Endothelial cell of umbilical vein (primary cell): ENCODE measurements around the gene ZBTB17. TPM values are rescaled to one million over a fixed set of nuclear protein-coding genes. Genes with fewer than 3 reads are reported as not detected.

Experiments
- BruUV-seq: library from RNA; stranded (reverse); fragments of 400-500 nt; replicated peaks from 2 replicates; lab custom pipeline; 2021; lab: Mats Ljungman, UMichigan
- CTCF ChIA-PET: fragments of 300-600, 350-600 bp; sonication (Branson Sonifier 250); formaldehyde crosslinking; loops from one replicate; lab custom pipeline; 2021; ENCODE audit warnings: antibody characterized with exemption, inconsistent platforms; lab: Charles Lee
- POLR2A ChIA-PET: fragments of 300-600, 350-600 bp; sonication (Branson Sonifier 250); formaldehyde crosslinking; loops from one replicate; lab custom pipeline; 2021; ENCODE audit warnings: antibody characterized with exemption, inconsistent platforms; lab: Charles Lee
- DNase-seq: peaks from one replicate; pipeline ENCODE4 v3.0.0-alpha.2; 2011; ENCODE audit warnings: low read depth, low spot score
- FAIRE-seq: peaks from 2 replicates; lab custom pipeline; 2011; peaks lifted over from hg19 to GRCh38; lab: Jason Lieb, UNC
- H2AFZ ChIP-seq: 2 replicates; pipeline ENCODE4 v1.6.0; 2012; ENCODE audit warnings: low read depth, low read length, control low read depth, inconsistent platforms
- H3K27ac ChIP-seq: 2 replicates; pipeline ENCODE4 v1.5.1; 2011; ENCODE audit warnings: low read depth, mild to moderate bottlenecking, control low read depth, low read length, moderate library complexity; ENCODE audit not compliant: insufficient read depth
- H3K27me3 ChIP-seq, 2 experiments: 2 replicates each; pipeline versions ENCODE4 v1.6.0 to v1.6.1; 2011; ENCODE audit warnings: low read length in 2 of 2, mixed read lengths in 1 of 2; ENCODE audit not compliant: control insufficient read depth in 2 of 2, insufficient read depth in 2 of 2
- H3K36me3 ChIP-seq, 2 experiments: 2 replicates in 1 of 2; 3 replicates in 1 of 2; pipeline ENCODE4 v1.5.1; 2011; ENCODE audit warnings: low read length in 2 of 2, mild to moderate bottlenecking in 1 of 2, moderate library complexity in 1 of 2; ENCODE audit not compliant: control insufficient read depth in 2 of 2, insufficient read depth in 2 of 2; ENCODE audit errors: extremely low read depth in 1 of 2
- H3K4me1 ChIP-seq: 3 replicates; pipeline ENCODE4 v1.5.1; 2011; ENCODE audit warnings: mild to moderate bottlenecking, low read length; ENCODE audit not compliant: control insufficient read depth, insufficient read depth; ENCODE audit errors: extremely low read depth
- H3K4me2 ChIP-seq: 2 replicates; pipeline ENCODE4 v1.6.1; 2011; ENCODE audit warnings: low read length, control low read depth, mixed read lengths; ENCODE audit not compliant: insufficient read depth
- H3K4me3 ChIP-seq, 3 experiments: fragments of 200-600 bp in 1 of 3; sonication (generic), shearing (Covaris generic) in 1 of 3; replicated peaks in 1 of 3; 2 replicates each; pipeline ENCODE4 v1.5.1; 2011 to 2016; ENCODE audit warnings: control low read depth in 3 of 3, low read length in 3 of 3, mild to moderate bottlenecking in 2 of 3, inconsistent platforms in 1 of 3, low read depth in 1 of 3, moderate library complexity in 1 of 3; ENCODE audit not compliant: insufficient read depth in 1 of 3
- H3K79me2 ChIP-seq: 2 replicates; pipeline ENCODE4 v1.6.0; 2012; ENCODE audit warnings: low read length, inconsistent platforms; ENCODE audit not compliant: control insufficient read depth, insufficient read depth
- H3K9ac ChIP-seq: replicated peaks from 2 replicates; pipeline ENCODE3; 2011; ENCODE audit warnings: low read length, control low read depth; ENCODE audit not compliant: insufficient read depth; ENCODE audit errors: extremely low read depth
- H3K9me1 ChIP-seq: replicated peaks from 3 replicates; pipeline ENCODE4 v1.6.0; 2011; ENCODE audit warnings: mild to moderate bottlenecking, low read length; ENCODE audit not compliant: control insufficient read depth, insufficient read depth; ENCODE audit errors: extremely low read depth
- H3K9me3 ChIP-seq: replicated peaks from 2 replicates; pipeline ENCODE4 v1.5.1; 2012; ENCODE audit warnings: low read length, inconsistent platforms; ENCODE audit not compliant: control insufficient read depth, insufficient read depth
- H4K20me1 ChIP-seq: replicated peaks from 2 replicates; pipeline ENCODE3; 2011; ENCODE audit warnings: mild to moderate bottlenecking, low read length; ENCODE audit not compliant: control insufficient read depth, insufficient read depth; ENCODE audit errors: extremely low read depth
- EZH2 ChIP-seq: IDR thresholded peaks from 2 replicates; pipeline ENCODE4 v1.6.1; 2012; ENCODE audit warnings: borderline replicate concordance, low read depth, mild to moderate bottlenecking, moderate library complexity, low read length, inconsistent platforms; ENCODE audit not compliant: severe bottlenecking
- GATA2 ChIP-seq: IDR thresholded peaks from 2 replicates; pipeline ENCODE4 v1.7.0; 2011; ENCODE audit warnings: low read depth, mild to moderate bottlenecking, moderate library complexity, mixed read lengths, low read length; ENCODE audit not compliant: insufficient read length, insufficient read depth
- JUN ChIP-seq: IDR thresholded peaks from 2 replicates; pipeline ENCODE4 v1.6.1; 2011; ENCODE audit warnings: borderline replicate concordance, low read depth; ENCODE audit not compliant: insufficient read length, insufficient read depth
- POLR2A ChIP-seq: IDR thresholded peaks from 2 replicates; pipeline ENCODE4 v1.6.1; 2012; ENCODE audit warnings: low read depth, mild to moderate bottlenecking, control low read depth, low read length
- POLR2AphosphoS5 ChIP-seq: IDR thresholded peaks from 2 replicates; pipeline ENCODE4 v1.6.1; 2012; ENCODE audit warnings: low read depth, mild to moderate bottlenecking, control low read depth, low read length, moderate library complexity; ENCODE audit not compliant: insufficient read depth
- dilution Hi-C: fragments of 300-500 bp; cut with MboI; formaldehyde crosslinking; loops from one replicate; pipeline ENCODE4 v1.15.0; 2019; ENCODE audit warnings: low sequenced_read_pairs; ENCODE audit not compliant: extremely low pct_ligation_motif_present
- intact Hi-C: fragments of 100-400 bp; cut with micrococcal nuclease; formaldehyde crosslinking; loops from one replicate; pipeline ENCODE4 v1.10.0; 2022
- polyA plus RNA-seq, 4 experiments: library from polyadenylated mRNA; depleted of rRNA in 3 of 4; stranded (reverse) in 3 of 4; unstranded in 1 of 4; fragments of >200 nt; gene quantifications; 2 replicates each; pipeline versions ENCODE4 v1.2.1 to v1.2.3, GENCODE V29; 2011 to 2012; ENCODE audit warnings: missing spikeins in 1 of 4
- total RNA-seq: library from RNA; stranded (reverse); gene quantifications from 2 replicates; pipeline ENCODE4 v1.2.3, GENCODE V29; 2021
- TF ChIP-seq, protein P1 (sequence below): IDR thresholded peaks from 2 replicates; pipeline ENCODE4 v1.6.1; 2011; ENCODE audit not compliant: insufficient read depth, insufficient read length
- TF ChIP-seq, protein P2 (sequence below), 2 donors: IDR thresholded peaks; 1 replicate in 1 of 2; 2 replicates in 1 of 2; pipeline ENCODE4 v1.5.1; 2011; ENCODE audit warnings: low read length in 2 of 2, mild to moderate bottlenecking in 2 of 2, moderate library complexity in 2 of 2, control low read depth in 1 of 2, inconsistent platforms in 1 of 2, low read depth in 1 of 2; ENCODE audit not compliant: insufficient read depth in 1 of 2; ENCODE audit errors: extremely low read depth in 1 of 2

ZBTB17 gene
- total and polyA plus RNA-seq, 2 donors (not counting 3 experiments of a cell fraction or from before 2014, with no cell fraction given): 43.9 to 72.7 TPM

- H3K9me3 ChIP-seq: no peaks in the 10 kb centered on the region
- no peak for TF ChIP-seq GATA2
- no peak for TF ChIP-seq EZH2
- TF ChIP-seq JUN: no peak
- TF ChIP-seq POLR2AphosphoS5: no peak
- TF ChIP-seq POLR2A: no peak
- TF ChIP-seq, protein P1, sequence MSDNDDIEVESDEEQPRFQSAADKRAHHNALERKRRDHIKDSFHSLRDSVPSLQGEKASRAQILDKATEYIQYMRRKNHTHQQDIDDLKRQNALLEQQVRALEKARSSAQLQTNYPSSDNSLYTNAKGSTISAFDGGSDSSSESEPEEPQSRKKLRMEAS: no peak
- TF ChIP-seq, protein P2, sequence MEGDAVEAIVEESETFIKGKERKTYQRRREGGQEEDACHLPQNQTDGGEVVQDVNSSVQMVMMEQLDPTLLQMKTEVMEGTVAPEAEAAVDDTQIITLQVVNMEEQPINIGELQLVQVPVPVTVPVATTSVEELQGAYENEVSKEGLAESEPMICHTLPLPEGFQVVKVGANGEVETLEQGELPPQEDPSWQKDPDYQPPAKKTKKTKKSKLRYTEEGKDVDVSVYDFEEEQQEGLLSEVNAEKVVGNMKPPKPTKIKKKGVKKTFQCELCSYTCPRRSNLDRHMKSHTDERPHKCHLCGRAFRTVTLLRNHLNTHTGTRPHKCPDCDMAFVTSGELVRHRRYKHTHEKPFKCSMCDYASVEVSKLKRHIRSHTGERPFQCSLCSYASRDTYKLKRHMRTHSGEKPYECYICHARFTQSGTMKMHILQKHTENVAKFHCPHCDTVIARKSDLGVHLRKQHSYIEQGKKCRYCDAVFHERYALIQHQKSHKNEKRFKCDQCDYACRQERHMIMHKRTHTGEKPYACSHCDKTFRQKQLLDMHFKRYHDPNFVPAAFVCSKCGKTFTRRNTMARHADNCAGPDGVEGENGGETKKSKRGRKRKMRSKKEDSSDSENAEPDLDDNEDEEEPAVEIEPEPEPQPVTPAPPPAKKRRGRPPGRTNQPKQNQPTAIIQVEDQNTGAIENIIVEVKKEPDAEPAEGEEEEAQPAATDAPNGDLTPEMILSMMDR (IDR thresholded peaks at IDR 0.05; ENCODE audit: extremely low read depth in 1 of 2, insufficient read depth in 1 of 2, low read depth in 1 of 2, low read length in 2 of 2): no peak
- DNase-seq: no peak
- no TSS peak for BruUV-seq
- H2AFZ ChIP-seq: no peak within 1 kb of the TSS
- no peaks in the 10 kb centered on the region for H3K9me1 ChIP-seq
- POLR2A ChIA-PET: no interaction called here
- dilution Hi-C loops: no loop called here
- H3K36me3 ChIP-seq: no peaks in the 10 kb centered on the region
- peaks cover under 1% of the 10 kb centered on the region for H3K4me1 ChIP-seq
- intact Hi-C loops: no loop called here
- no peaks in the 10 kb centered on the region for H3K27me3 ChIP-seq
- FAIRE-seq: no peak
- CTCF ChIA-PET: interaction anchor here (1.0 kb wide), 2 partner anchors 55 to 226 kb away, joined by 3 read pairs; partner anchors contain the start of gene FAM131C
- H3K79me2 ChIP-seq: no peaks in the 10 kb centered on the region
- H3K27ac ChIP-seq: no peak within 1 kb of the TSS
- H3K4me2 ChIP-seq: no peak within 1 kb of the TSS
- H3K9ac ChIP-seq: no peak within 1 kb of the TSS
- H3K4me3 ChIP-seq: no peak within 1 kb of the TSS
- H4K20me1 ChIP-seq: no peaks in the 10 kb centered on the region
These were observed 41.8 kb upstream of the ZBTB17 start, which contains the start of gene HSPB7 for GRCh38 chr1:16017461-16018303. TSS of gene HSPB7 (minus strand) at chr1:16018043. CDS start at chr1:16017963, 80 bp downstream.
